Trophoblast cell (in vitro differentiated cells and primary cell): ENCODE data around the gene XXYLT1.

ENCODE experiments used
- DNase-seq, 2 donors: peaks; one replicate each; pipeline ENCODE4 v3.0.0-alpha.2; 2016
- H2AFZ ChIP-seq: 2 replicates; pipeline ENCODE4 v1.6.1; 2013; ENCODE audit warnings: low read length, moderate library complexity, mild to moderate bottlenecking; ENCODE audit not compliant: insufficient read depth, poor library complexity
- H2AK5ac ChIP-seq: 2 replicates; pipeline ENCODE4 v1.6.1; 2013; ENCODE audit warnings: mild to moderate bottlenecking, low read length
- H2BK120ac ChIP-seq: 2 replicates; pipeline ENCODE4 v1.6.1; 2013; ENCODE audit warnings: low read length, mild to moderate bottlenecking, moderate library complexity; ENCODE audit not compliant: insufficient read depth, poor library complexity
- H2BK12ac ChIP-seq: 2 replicates; pipeline ENCODE4 v1.6.1; 2013; ENCODE audit warnings: mild to moderate bottlenecking, low read length, moderate library complexity
- H2BK5ac ChIP-seq: 2 replicates; pipeline ENCODE4 v1.6.1; 2013; ENCODE audit warnings: low read length, low read depth, moderate library complexity, mild to moderate bottlenecking; ENCODE audit not compliant: poor library complexity
- H3K14ac ChIP-seq: 2 replicates; pipeline ENCODE4 v1.6.1; 2013; ENCODE audit warnings: mild to moderate bottlenecking, low read length
- H3K18ac ChIP-seq: 2 replicates; pipeline ENCODE4 v1.6.1; 2013; ENCODE audit warnings: mild to moderate bottlenecking, low read length
- H3K23ac ChIP-seq: 2 replicates; pipeline ENCODE4 v1.6.1; 2013; ENCODE audit warnings: low read length
- H3K27ac ChIP-seq: 2 replicates; pipeline ENCODE4 v1.5.1; 2013; ENCODE audit warnings: low read depth, mild to moderate bottlenecking, inconsistent platforms, low read length, moderate library complexity
- H3K27me3 ChIP-seq: 2 replicates; pipeline ENCODE4 v1.6.1; 2013; ENCODE audit warnings: inconsistent platforms, mild to moderate bottlenecking, low read length, moderate library complexity; ENCODE audit not compliant: insufficient read depth
- H3K36me3 ChIP-seq, 2 experiments: 1 replicate in 1 of 2; 2 replicates in 1 of 2; pipeline ENCODE4 v1.6.1; 2013; ENCODE audit warnings: low read length in 2 of 2, mild to moderate bottlenecking in 2 of 2, moderate library complexity in 1 of 2; ENCODE audit not compliant: insufficient read depth in 2 of 2, control insufficient read depth in 1 of 2
- H3K4ac ChIP-seq: 2 replicates; pipeline ENCODE4 v1.6.1; 2013; ENCODE audit warnings: low read depth, mild to moderate bottlenecking, low read length, moderate library complexity
- H3K4me1 ChIP-seq, 2 experiments: 1 replicate in 1 of 2; 2 replicates in 1 of 2; pipeline ENCODE4 v1.6.1; 2013; ENCODE audit warnings: low read length in 2 of 2, mild to moderate bottlenecking in 2 of 2, moderate library complexity in 1 of 2; ENCODE audit not compliant: insufficient read depth in 2 of 2, control insufficient read depth in 1 of 2
- H3K4me2 ChIP-seq: 2 replicates; pipeline ENCODE4 v1.6.1; 2013; ENCODE audit warnings: inconsistent platforms, mild to moderate bottlenecking, low read length, moderate library complexity
- H3K4me3 ChIP-seq: 2 replicates; pipeline ENCODE4 v1.5.1; 2013; ENCODE audit warnings: mild to moderate bottlenecking, low read depth, low read length, inconsistent platforms
- H3K79me1 ChIP-seq: one replicate; pipeline ENCODE4 v1.6.1; 2013; ENCODE audit warnings: low read length
- H3K79me2 ChIP-seq: 2 replicates; pipeline ENCODE4 v1.6.1; 2013; ENCODE audit warnings: low read length, mild to moderate bottlenecking; ENCODE audit not compliant: control insufficient read depth, insufficient read depth, poor library complexity
- H3K9ac ChIP-seq: 2 replicates; pipeline ENCODE4 v1.6.1; 2013; ENCODE audit warnings: mild to moderate bottlenecking, low read length
- H3K9me3 ChIP-seq: 2 replicates; pipeline ENCODE4 v1.6.1; 2013; ENCODE audit warnings: low read depth, mild to moderate bottlenecking, control low read depth, inconsistent platforms, low read length; ENCODE audit not compliant: insufficient read depth
- H4K12ac ChIP-seq: 2 replicates; pipeline ENCODE4 v1.6.1; 2013; ENCODE audit warnings: low read depth, mild to moderate bottlenecking, low read length, moderate library complexity
- H4K8ac ChIP-seq: 2 replicates; pipeline ENCODE4 v1.6.1; 2013; ENCODE audit warnings: low read depth, mild to moderate bottlenecking, low read length, moderate library complexity
- H4K91ac ChIP-seq: one replicate; pipeline ENCODE4 v1.6.1; 2013; ENCODE audit warnings: low read depth, mild to moderate bottlenecking, low read length, moderate library complexity
- WGBS: extraction: QIAGEN DNeasy Blood & Tissue Kit; methylation state at CpG from one replicate; pipeline ENCODE4 v1.1.7; 2013; ENCODE audit warnings: missing lambda C conversion rate; ENCODE audit not compliant: insufficient read length, insufficient coverage; ENCODE audit errors: extremely low coverage; 5-methylcytosine and 5-hydroxymethylcytosine counted together

The XXYLT1 gene

GRCh38 chr3:195064300-195064931 lies 206.5 kb downstream of the XXYLT1 start:
- H4K8ac ChIP-seq = no peak overlapping the region
- no peak overlapping the region for H3K9ac ChIP-seq
- WGBS = no CpG with 5 or more reads among the region's 8 CpGs

GRCh38 chr3:195063581-195064193 lies 207.3 kb downstream of the XXYLT1 start:
- Histone ChIP-seq H3K36me3 (no peaks in the 10 kb centered on the region), H4K8ac (no peak overlapping the region), H3K18ac (no peak overlapping the region), H3K27ac (no peak overlapping the region), H3K14ac (no peak overlapping the region), H3K4me2 (no peak overlapping the region), H3K79me1 (no peaks in the 10 kb centered on the region), H3K79me2 (no peaks in the 10 kb centered on the region), H3K4me1 (no peaks in the 10 kb centered on the region), H2AFZ (no peak overlapping the region), H3K4ac (no peak overlapping the region), H3K27me3 (no peaks in the 10 kb centered on the region), H2BK12ac (no peak overlapping the region), H3K9me3 (peaks cover 2% of the 10 kb centered on the region), H3K9ac (no peak overlapping the region), H2BK5ac (no peak overlapping the region), H2AK5ac (no peak overlapping the region), H3K23ac (no peak overlapping the region), H4K91ac (no peak overlapping the region), H4K12ac (no peak overlapping the region), H2BK120ac (no peak overlapping the region), H3K4me3 (no peak overlapping the region)
- no CpG with 5 or more reads among the region's 9 CpGs for WGBS
- peak in 1 of 2 donors; percentile 20 for DNase-seq

More at GRCh38 chr3:195064300-195064931, 206.5 kb downstream of the XXYLT1 start:
- no peak overlapping the region for H3K4me2 ChIP-seq
- no peaks in the 10 kb centered on the region for H3K27me3 ChIP-seq
- DNase-seq = no peak
- H3K79me2 ChIP-seq = no peaks in the 10 kb centered on the region
- H3K4ac ChIP-seq = no peak overlapping the region
- H3K79me1 ChIP-seq = peaks cover 1% of the 10 kb centered on the region
- H4K12ac ChIP-seq = no peak overlapping the region
- H2AFZ ChIP-seq = no peak overlapping the region
- no peak overlapping the region for H3K23ac ChIP-seq
- peaks cover 0 to 2% of the 10 kb centered on the region in 2 experiments for H3K36me3 ChIP-seq
- H2AK5ac ChIP-seq = no peak overlapping the region
- no peak overlapping the region for H3K4me3 ChIP-seq
- no peaks in the 10 kb centered on the region for H3K4me1 ChIP-seq
- no peak overlapping the region for H3K18ac ChIP-seq
- no peak overlapping the region for H2BK5ac ChIP-seq
- no peak overlapping the region for H3K27ac ChIP-seq
- no peak overlapping the region for H3K14ac ChIP-seq
- H2BK12ac ChIP-seq = no peak overlapping the region
- no peak overlapping the region for H4K91ac ChIP-seq
- peaks cover 2% of the 10 kb centered on the region for H3K9me3 ChIP-seq
- no peak overlapping the region for H2BK120ac ChIP-seq

GRCh38 chr3:195062866-195063540 lies 208.0 kb downstream of the XXYLT1 start:
- Histone ChIP-seq H3K4me3 (no peak overlapping the region), H2BK120ac (no peak overlapping the region), H4K8ac (no peak overlapping the region), H3K36me3 (no peaks in the 10 kb centered on the region), H4K12ac (no peak overlapping the region), H3K9me3 (peaks cover 2% of the 10 kb centered on the region), H3K14ac (no peak overlapping the region), H4K91ac (no peak overlapping the region), H2AFZ (no peak overlapping the region), H3K79me1 (no peaks in the 10 kb centered on the region), H3K27me3 (no peaks in the 10 kb centered on the region), H3K4me2 (no peak overlapping the region), H3K9ac (no peak overlapping the region), H3K79me2 (no peaks in the 10 kb centered on the region), H3K4ac (no peak overlapping the region), H3K27ac (no peak overlapping the region), H3K18ac (no peak overlapping the region), H2BK5ac (no peak overlapping the region), H3K4me1 (no peaks in the 10 kb centered on the region), H3K23ac (no peak overlapping the region), H2BK12ac (no peak overlapping the region), H2AK5ac (no peak overlapping the region)
- whole genome bisulfite sequencing = no CpG with 5 or more reads among the region's 20 CpGs
- no peak for DNase-seq

GRCh38 chr3:195061756-195062655 lies 209.0 kb downstream of the XXYLT1 start:
- no peak overlapping the region for H2AFZ ChIP-seq
- H3K4me1 ChIP-seq = no peaks in the 10 kb centered on the region
- no peak overlapping the region for H2BK5ac ChIP-seq
- no peak overlapping the region for H3K4ac ChIP-seq
- no peak overlapping the region for H3K4me2 ChIP-seq
- no peak overlapping the region for H3K23ac ChIP-seq
- no peaks in the 10 kb centered on the region for H3K79me1 ChIP-seq
- no peak overlapping the region for H3K9ac ChIP-seq
- H4K8ac ChIP-seq = no peak overlapping the region
- no peak overlapping the region for H4K12ac ChIP-seq
- no peak overlapping the region for H2BK12ac ChIP-seq
- WGBS = no CpG with 5 or more reads among the region's 36 CpGs
- no peak overlapping the region for H4K91ac ChIP-seq
- H3K27me3 ChIP-seq = no peaks in the 10 kb centered on the region
- no peak overlapping the region for H3K14ac ChIP-seq
- H3K36me3 ChIP-seq = no peaks in the 10 kb centered on the region
- DNase-seq = no peak
- no peaks in the 10 kb centered on the region for H3K79me2 ChIP-seq
- H2BK120ac ChIP-seq = no peak overlapping the region
- H2AK5ac ChIP-seq = no peak overlapping the region
- no peak overlapping the region for H3K4me3 ChIP-seq
- H3K9me3 ChIP-seq = peaks cover 2% of the 10 kb centered on the region
- no peak overlapping the region for H3K27ac ChIP-seq
- H3K18ac ChIP-seq = no peak overlapping the region
